ENCODE data around the gene C22orf42.

DNA sequence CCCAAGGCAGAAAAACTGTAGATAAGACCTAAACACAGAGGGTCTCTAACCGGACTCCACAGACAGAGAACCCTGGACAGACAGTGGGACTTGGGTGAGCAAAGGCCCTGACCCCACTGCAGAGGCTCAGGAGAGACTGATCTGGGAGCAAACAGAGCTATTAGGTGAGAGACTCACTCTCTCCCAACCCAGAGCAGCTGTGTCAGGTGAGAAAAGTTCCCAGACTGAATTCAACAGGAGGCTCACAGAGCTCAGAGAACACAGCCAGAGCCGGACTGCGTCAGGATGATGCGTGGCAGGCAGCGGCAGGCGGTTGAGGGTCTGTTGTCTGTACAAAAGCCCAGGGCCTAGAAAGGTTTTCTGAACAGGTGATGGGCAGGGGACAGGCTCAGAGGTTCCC, 40.2 kb upstream of the C22orf42 start:
- TF ChIP-seq, protein P1, sequence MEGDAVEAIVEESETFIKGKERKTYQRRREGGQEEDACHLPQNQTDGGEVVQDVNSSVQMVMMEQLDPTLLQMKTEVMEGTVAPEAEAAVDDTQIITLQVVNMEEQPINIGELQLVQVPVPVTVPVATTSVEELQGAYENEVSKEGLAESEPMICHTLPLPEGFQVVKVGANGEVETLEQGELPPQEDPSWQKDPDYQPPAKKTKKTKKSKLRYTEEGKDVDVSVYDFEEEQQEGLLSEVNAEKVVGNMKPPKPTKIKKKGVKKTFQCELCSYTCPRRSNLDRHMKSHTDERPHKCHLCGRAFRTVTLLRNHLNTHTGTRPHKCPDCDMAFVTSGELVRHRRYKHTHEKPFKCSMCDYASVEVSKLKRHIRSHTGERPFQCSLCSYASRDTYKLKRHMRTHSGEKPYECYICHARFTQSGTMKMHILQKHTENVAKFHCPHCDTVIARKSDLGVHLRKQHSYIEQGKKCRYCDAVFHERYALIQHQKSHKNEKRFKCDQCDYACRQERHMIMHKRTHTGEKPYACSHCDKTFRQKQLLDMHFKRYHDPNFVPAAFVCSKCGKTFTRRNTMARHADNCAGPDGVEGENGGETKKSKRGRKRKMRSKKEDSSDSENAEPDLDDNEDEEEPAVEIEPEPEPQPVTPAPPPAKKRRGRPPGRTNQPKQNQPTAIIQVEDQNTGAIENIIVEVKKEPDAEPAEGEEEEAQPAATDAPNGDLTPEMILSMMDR (IDR thresholded peaks at IDR 0.05; ENCODE audit: insufficient read depth, low read depth, low read length) = no peak
- TF ChIP-seq EZH2 (IDR thresholded peaks at IDR 0.05; ENCODE audit: insufficient read depth, low read length) = no peak

Data from astrocyte (in vitro differentiated cells and primary cell).